GM12872 (cell line): ENCODE results near the gene ROBO1.

Experiments
- TF ChIP-seq, protein P1 (sequence below): IDR thresholded peaks from 3 replicates; pipeline ENCODE4 v1.5.1; 2011; ENCODE audit warnings: low read depth, mild to moderate bottlenecking, low read length, moderate library complexity; ENCODE audit not compliant: insufficient read depth

The ROBO1 gene

DNA sequence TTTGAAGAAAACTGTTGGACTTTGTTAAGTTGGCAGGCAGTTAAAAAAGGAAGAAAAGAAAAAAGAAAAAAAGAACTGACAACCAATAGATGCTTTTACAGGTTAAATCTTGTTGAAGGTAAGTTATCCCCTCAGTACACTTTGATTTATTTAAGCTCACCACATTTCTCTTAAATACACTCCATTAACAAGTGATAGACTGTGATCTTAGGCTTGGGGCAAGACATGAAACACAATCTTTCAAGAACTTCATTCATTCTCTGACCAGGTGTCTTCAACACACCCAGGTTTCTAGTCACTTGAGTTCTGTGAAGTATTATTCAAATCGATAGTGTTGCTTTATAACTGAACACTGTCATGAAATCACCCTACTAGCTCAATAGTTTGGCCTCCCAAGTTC is 751.9 kb downstream of the ROBO1 start:
- TF ChIP-seq, protein P1, sequence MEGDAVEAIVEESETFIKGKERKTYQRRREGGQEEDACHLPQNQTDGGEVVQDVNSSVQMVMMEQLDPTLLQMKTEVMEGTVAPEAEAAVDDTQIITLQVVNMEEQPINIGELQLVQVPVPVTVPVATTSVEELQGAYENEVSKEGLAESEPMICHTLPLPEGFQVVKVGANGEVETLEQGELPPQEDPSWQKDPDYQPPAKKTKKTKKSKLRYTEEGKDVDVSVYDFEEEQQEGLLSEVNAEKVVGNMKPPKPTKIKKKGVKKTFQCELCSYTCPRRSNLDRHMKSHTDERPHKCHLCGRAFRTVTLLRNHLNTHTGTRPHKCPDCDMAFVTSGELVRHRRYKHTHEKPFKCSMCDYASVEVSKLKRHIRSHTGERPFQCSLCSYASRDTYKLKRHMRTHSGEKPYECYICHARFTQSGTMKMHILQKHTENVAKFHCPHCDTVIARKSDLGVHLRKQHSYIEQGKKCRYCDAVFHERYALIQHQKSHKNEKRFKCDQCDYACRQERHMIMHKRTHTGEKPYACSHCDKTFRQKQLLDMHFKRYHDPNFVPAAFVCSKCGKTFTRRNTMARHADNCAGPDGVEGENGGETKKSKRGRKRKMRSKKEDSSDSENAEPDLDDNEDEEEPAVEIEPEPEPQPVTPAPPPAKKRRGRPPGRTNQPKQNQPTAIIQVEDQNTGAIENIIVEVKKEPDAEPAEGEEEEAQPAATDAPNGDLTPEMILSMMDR: no peak

- TF ChIP-seq, protein P1: no peak
Observed at GRCh38 chr3:79012946-79013362, 754.8 kb downstream of the ROBO1 start.

GRCh38 chr3:79012530-79012913 is 755.3 kb downstream of the ROBO1 start:
- TF ChIP-seq, protein P1: no peak

- TF ChIP-seq, protein P1: no peak
Observed at GRCh38 chr3:79011821-79012529, 755.8 kb downstream of the ROBO1 start.

DNA sequence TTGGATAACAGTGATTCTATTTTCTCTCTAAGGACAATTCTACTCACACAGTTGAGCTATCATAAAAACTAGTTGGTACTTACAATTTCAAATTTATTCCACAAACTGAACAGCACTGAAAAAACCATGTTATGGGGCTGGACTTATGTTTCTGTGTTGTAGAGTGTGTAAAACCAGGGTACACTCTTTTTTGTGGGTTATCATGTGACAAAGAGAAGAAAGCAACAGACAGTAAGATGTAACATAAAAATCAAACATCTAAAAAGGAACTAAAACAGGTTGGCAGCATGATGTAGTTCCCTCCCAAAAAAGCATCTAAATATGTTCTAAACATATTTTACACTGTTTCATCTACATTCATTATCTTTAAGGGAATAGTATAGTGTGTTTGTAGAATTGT is 757.9 kb downstream of the ROBO1 start:
- TF ChIP-seq, protein P1: no peak

DNA sequence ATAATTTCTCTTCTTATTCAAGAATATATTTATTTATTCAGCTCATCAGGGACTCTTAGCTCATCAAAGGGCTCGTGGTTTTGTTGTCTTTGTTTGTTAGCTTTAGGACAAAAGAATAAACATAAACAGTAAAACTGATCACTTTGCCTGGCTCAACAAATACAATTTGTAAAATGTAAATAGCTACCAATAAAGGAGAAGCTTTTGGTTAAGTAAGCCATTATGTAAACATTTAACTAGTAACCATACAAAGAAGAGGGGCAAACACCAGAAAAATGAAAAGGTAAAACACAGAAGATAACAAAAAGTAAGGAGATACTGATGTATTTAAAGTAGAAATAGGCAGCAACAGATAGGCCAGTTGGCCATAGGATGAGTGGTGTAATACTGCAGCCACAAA is 761.7 kb downstream of the ROBO1 start:
- TF ChIP-seq, protein P1: no peak

- TF ChIP-seq, protein P1: no peak
Observed at GRCh38 chr3:79005084-79005483, 762.7 kb downstream of the ROBO1 start.

DNA sequence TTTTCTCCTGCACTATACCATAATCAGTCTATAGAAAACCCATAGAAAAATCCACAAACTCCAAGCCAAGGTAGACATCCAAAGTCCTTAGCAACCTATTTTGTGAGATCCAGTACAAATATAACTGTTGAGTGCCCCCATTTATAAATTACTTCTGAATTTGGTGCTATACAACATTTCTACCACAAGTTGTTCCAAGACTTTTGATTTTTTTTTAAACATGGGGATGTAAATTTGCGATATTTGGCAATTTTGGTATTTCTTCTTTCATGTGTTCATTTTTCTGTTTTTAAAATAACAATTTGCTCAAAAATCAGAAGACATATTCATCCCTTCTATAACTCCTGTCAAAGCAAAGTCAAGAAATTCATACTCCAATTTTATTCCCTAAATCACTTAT is 763.8 kb downstream of the ROBO1 start:
- TF ChIP-seq, protein P1: no peak
